Measurements from ENCODE around the gene LIG1.

GRCh38 chr19:48148576-48148975 lies 21.6 kb downstream of the LIG1 start:
- TF ChIP-seq CTCF (tag by site-specific recombination; IDR thresholded peaks at IDR 0.05) (no peak), ZNF174 (tag by site-specific recombination; IDR thresholded peaks at IDR 0.05) (no peak), GLIS1 (tag by site-specific recombination; IDR thresholded peaks at IDR 0.05) (no peak), ZNF404 (tag by site-specific recombination; IDR thresholded peaks at IDR 0.05) (no peak), ZSCAN4 (tag by site-specific recombination; IDR thresholded peaks at IDR 0.05) (no peak), PBX3 (CRISPR knock-in tag; IDR thresholded peaks at IDR 0.05) (no peak), ZNF561 (tag by site-specific recombination; IDR thresholded peaks at IDR 0.05; ENCODE audit: borderline replicate concordance) (no peak), KLF1 (tag by site-specific recombination; IDR thresholded peaks at IDR 0.05) (no peak), ZNF548 (tag by site-specific recombination; IDR thresholded peaks at IDR 0.05) (no peak), ATF2 (tag by site-specific recombination; IDR thresholded peaks at IDR 0.05; ENCODE audit: low read depth) (no peak), ZNF292 (tag by site-specific recombination; IDR thresholded peaks at IDR 0.05; ENCODE audit: borderline replicate concordance, low read depth) (no peak), ZNF274 (IDR thresholded peaks at IDR 0.05; ENCODE audit: low read length) (no peak), ZNF274 (tag by site-specific recombination; IDR thresholded peaks at IDR 0.05; ENCODE audit: borderline replicate concordance) (no peak), ZNF311 (tag by site-specific recombination; IDR thresholded peaks at IDR 0.05; ENCODE audit: borderline replicate concordance) (no peak), ZNF280D (tag by site-specific recombination; IDR thresholded peaks at IDR 0.05) (no peak)
